GM10847 (cell line): ENCODE data around the gene PGAM4.

ENCODE experiments used
- POLR2A ChIP-seq: IDR thresholded peaks from 2 replicates; pipeline ENCODE4 v1.6.1; 2011; ENCODE audit not compliant: insufficient read length; ENCODE audit errors: extremely low read depth

The PGAM4 gene

GRCh38 chrX:77937291-77937690 is 32.1 kb downstream of the PGAM4 start:
- no peak for TF ChIP-seq POLR2A

GRCh38 chrX:77936299-77936698 is 33.1 kb downstream of the PGAM4 start:
- TF ChIP-seq POLR2A: no peak

- TF ChIP-seq POLR2A: no peak
Observed at GRCh38 chrX:77935886-77936285, 33.6 kb downstream of the PGAM4 start.

- no peak for TF ChIP-seq POLR2A
Observed at GRCh38 chrX:77930581-77930980, 38.9 kb downstream of the PGAM4 start.

- no peak for TF ChIP-seq POLR2A
Observed at GRCh38 chrX:77925764-77926163, 43.7 kb downstream of the PGAM4 start.

GRCh38 chrX:77924320-77924859 is 45.0 kb downstream of the PGAM4 start:
- no peak for TF ChIP-seq POLR2A

GRCh38 chrX:77922787-77923186 is 46.7 kb downstream of the PGAM4 start:
- TF ChIP-seq POLR2A: no peak

- no peak for TF ChIP-seq POLR2A
Observed at GRCh38 chrX:77918568-77918967, 50.9 kb downstream of the PGAM4 start.
